Naive thymus-derived CD8-positive, alpha-beta T cell (primary cell): ENCODE results near the gene CD14. TPM values are rescaled to one million over a fixed set of nuclear protein-coding genes. Genes with fewer than 3 reads are reported as not detected.
"Not testable (repeated sequence)": the region's sequence is repeated elsewhere in the genome, so short reads cannot be mapped to it uniquely, and the experiment has no call there.

ENCODE experiments used
- ATAC-seq, 2 donors: fragments of 150-1000 bp; cut with Tn5 transposase in 1 of 2; sonication (Bioruptor Pico), chemical (Tn5 transposase) in 1 of 2; 1 replicate in 1 of 2; 2 replicates in 1 of 2; pipeline ENCODE4 v1.10.0; 2021; ENCODE audit warnings: mild to moderate bottlenecking in 2 of 2, moderate library complexity in 2 of 2
- POLR2A ChIA-PET: fragments of 350-600 bp; sonication (Branson Sonifier 250); formaldehyde crosslinking; loops from one replicate; lab custom pipeline; 2021; ENCODE audit warnings: antibody characterized with exemption; lab: Charles Lee
- DNase-seq, 10 donors: peaks; one replicate each; pipeline versions ENCODE4 v3.0.0 to v3.0.0-alpha.2; 2020 to 2022
- H3K27ac Mint-ChIP-seq, 10 donors: one replicate each; pipeline ENCODE4 v1.8.0; 2020 to 2022; ENCODE audit warnings: mild to moderate bottlenecking in 10 of 10, mixed read lengths in 10 of 10, moderate library complexity in 4 of 10, inconsistent platforms in 1 of 10
- H3K27me3 Mint-ChIP-seq, 5 donors: one replicate each; pipeline ENCODE4 v1.8.0; 2021 to 2022; ENCODE audit warnings: mixed read lengths in 5 of 5
- H3K36me3 Mint-ChIP-seq, 3 donors: one replicate each; pipeline ENCODE4 v1.8.0; 2020 to 2022; ENCODE audit warnings: mixed read lengths in 3 of 3, mild to moderate bottlenecking in 2 of 3, inconsistent platforms in 1 of 3
- H3K4me1 Mint-ChIP-seq, 4 donors: one replicate each; pipeline ENCODE4 v1.8.0; 2021 to 2022; ENCODE audit warnings: mixed read lengths in 4 of 4
- H3K4me3 Mint-ChIP-seq, 10 donors: one replicate each; pipeline ENCODE4 v1.8.0; 2020 to 2022; ENCODE audit warnings: mild to moderate bottlenecking in 10 of 10, mixed read lengths in 10 of 10, moderate library complexity in 6 of 10, inconsistent platforms in 1 of 10
- H3K9me3 Mint-ChIP-seq, 9 donors: one replicate each; pipeline ENCODE4 v1.8.0; 2020 to 2022; ENCODE audit warnings: mixed read lengths in 9 of 9, mild to moderate bottlenecking in 3 of 9, inconsistent platforms in 1 of 9, moderate library complexity in 1 of 9
- polyA plus RNA-seq, 3 donors: library from polyadenylated mRNA; unstranded; fragments of 300-500 nt; fragmentation: Illumina TruSeq; gene quantifications; one replicate each; pipeline ENCODE4 v1.2.3, GENCODE V29; 2021
- total RNA-seq, 8 experiments: library from RNA in 2 of 8; stranded (reverse) in 2 of 8; gene quantifications; one replicate each; pipeline ENCODE4 v1.2.3 and lab custom pipeline; 2021 to 2026

Gene CD14
- total and polyA plus RNA-seq, 5 experiments from 2014 or later = 1.5 to 4.6 (median 3.1) TPM

DNA sequence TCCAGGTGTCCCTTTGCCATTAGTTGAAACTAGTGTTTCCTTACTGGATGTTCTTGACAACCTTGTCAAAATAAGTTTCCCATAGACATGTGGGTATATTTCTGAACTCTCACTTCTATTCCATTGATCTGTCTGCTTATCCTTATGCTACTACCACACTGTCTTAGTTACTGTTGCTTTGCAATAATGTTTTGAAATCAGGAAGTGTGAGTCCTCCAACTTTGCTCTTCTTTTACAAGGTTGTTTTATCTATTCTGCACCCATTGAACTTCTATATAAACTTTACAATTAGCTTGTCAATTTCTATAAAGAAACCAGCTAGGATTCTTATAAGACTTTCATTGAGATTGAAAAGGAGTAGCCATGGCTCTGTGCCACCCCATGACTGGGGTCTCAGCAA lies 24.3 kb downstream of the CD14 start:
- Mint-ChIP-seq H3K4me3 (no peak overlapping the region), H3K27ac (no peak overlapping the region), H3K9me3 (peaks cover 0 to 2% (median 0%) of the 10 kb centered on the region in 9 donors), H3K36me3 (peaks cover 0 to 2% (median 2%) of the 10 kb centered on the region in 3 donors), H3K4me1 (peaks cover 0 to 26% (median 6%) of the 10 kb centered on the region in 4 donors), H3K27me3 (peaks cover 4 to 23% (median 12%) of the 10 kb centered on the region in 5 donors)
- ATAC-seq (no peak), DNase-seq (no peak)
- POLR2A ChIA-PET = no interaction called here

DNA sequence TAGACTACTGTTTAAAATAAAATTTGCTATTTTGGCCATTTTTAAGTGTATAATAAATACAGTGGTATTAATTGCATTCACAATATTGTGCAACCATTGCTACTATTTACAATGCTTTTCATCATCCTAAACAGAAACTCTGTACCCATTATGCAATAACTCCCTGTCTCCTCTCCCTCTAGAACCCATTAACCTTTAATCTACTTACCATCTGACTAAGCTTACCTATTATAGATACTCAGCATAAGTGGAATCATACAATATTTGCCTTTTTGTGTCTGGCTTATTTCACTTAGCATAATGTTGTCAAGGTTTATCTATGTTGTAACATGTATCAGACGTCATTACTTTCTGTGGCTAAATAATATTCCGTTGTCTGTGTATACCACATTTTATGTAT lies 25.9 kb downstream of the CD14 start:
- H3K27me3 Mint-ChIP-seq = peaks cover 0 to 10% (median 0%) of the 10 kb centered on the region in 5 donors
- POLR2A ChIA-PET = no interaction called here
- H3K27ac Mint-ChIP-seq = no peak overlapping the region
- no peak overlapping the region for H3K4me3 Mint-ChIP-seq
- ATAC-seq (no peak), DNase-seq (no peak)
- peaks cover 0 to 22% (median 4%) of the 10 kb centered on the region in 4 donors for H3K4me1 Mint-ChIP-seq
- peaks cover 0 to 2% (median 0%) of the 10 kb centered on the region in 9 donors for H3K9me3 Mint-ChIP-seq
- H3K36me3 Mint-ChIP-seq = no peaks in the 10 kb centered on the region

DNA sequence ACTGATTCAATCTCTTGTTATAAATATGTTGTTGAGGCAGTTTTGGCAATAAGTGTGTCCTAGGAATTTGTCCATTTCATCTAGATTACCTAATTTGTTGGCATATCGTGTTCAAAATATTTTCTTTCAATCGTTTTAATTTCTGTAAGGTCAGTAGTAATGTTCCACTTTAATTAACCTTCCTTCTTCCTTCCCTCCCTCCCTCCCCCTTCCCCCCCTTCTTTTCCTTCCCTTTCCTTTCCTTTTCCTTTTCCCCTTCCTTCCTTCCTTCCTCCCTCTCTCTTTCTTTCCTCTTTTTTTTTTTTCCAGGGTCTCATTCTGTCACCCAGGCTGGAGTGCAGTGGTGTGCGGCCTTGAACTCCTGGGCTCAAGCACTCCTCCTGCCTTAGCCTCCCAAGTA lies 27.1 kb downstream of the CD14 start:
- POLR2A ChIA-PET = no interaction called here
- H3K9me3 Mint-ChIP-seq = no peaks in the 10 kb centered on the region
- H3K4me1 Mint-ChIP-seq = peaks cover 0 to 13% (median 1%) of the 10 kb centered on the region in 4 donors
- H3K27me3 Mint-ChIP-seq = peaks cover 0 to 3% (median 0%) of the 10 kb centered on the region in 5 donors
- H3K4me3 Mint-ChIP-seq = no peak overlapping the region
- ATAC-seq (no peak), DNase-seq (no peak)
- H3K36me3 Mint-ChIP-seq = no peaks in the 10 kb centered on the region
- H3K27ac Mint-ChIP-seq = no peak overlapping the region

GRCh38 chr5:140603734-140604133 lies 29.2 kb downstream of the CD14 start:
- peaks cover 0 to 4% (median 0%) of the 10 kb centered on the region in 5 donors for H3K27me3 Mint-ChIP-seq

DNA sequence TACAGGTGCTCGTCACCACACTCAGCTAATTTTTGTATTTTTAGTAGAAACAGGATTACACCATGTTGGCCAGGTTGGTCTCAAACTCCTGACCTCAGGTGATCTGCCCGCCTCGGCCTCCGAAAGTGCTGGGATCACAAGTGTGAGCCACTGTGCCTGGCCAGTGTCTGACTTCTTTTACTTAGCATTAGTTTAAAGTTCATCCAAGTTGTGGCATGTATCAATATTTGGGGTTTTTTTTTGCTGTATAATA lies 29.6 kb downstream of the CD14 start:
- not testable (repeated sequence) for ATAC-seq, H3K4me1 Mint-ChIP-seq, H3K9me3 Mint-ChIP-seq, H3K27me3 Mint-ChIP-seq, H3K4me3 Mint-ChIP-seq, H3K36me3 Mint-ChIP-seq, H3K27ac Mint-ChIP-seq, DNase-seq
- POLR2A ChIA-PET = interaction anchor here (0.7 kb wide), 1 partner anchor 28 kb away, joined by 4 read pairs; no protein-coding TSS in a partner anchor

More at GRCh38 chr5:140603734-140604133, 29.2 kb downstream of the CD14 start:
- ATAC-seq (no peak), DNase-seq (no peak)
- no peaks in the 10 kb centered on the region for H3K9me3 Mint-ChIP-seq
- peaks cover 0 to 5% (median 0%) of the 10 kb centered on the region in 4 donors for H3K4me1 Mint-ChIP-seq
- no peak overlapping the region for H3K27ac Mint-ChIP-seq
- no peaks in the 10 kb centered on the region for H3K36me3 Mint-ChIP-seq
- POLR2A ChIA-PET = interaction anchor here (0.7 kb wide), 1 partner anchor 28 kb away, joined by 4 read pairs; no protein-coding TSS in a partner anchor
- H3K4me3 Mint-ChIP-seq = no peak overlapping the region

DNA sequence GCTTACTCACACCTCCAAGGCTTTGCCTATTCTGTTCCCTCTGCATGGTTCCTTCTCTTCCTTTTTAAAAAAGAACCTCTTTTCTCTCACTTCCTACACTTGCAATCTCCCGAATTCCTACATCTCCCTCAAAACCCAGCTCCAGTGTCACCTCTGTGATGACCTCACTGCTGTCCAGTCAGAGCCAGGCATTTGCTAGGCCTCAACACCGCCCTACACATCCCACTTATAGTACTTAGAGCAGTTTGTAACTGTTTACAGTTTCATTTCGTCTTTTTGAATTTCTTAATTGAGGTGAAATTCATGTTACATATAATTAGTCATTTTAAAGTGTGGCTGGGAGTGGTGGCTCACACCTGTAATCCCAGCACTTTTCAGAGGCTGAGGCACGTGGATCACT lies 30.8 kb downstream of the CD14 start:
- Mint-ChIP-seq H3K4me1 (peaks cover 0 to 4% (median 0%) of the 10 kb centered on the region in 4 donors), H3K36me3 (no peaks in the 10 kb centered on the region), H3K27me3 (peaks cover 0 to 4% (median 1%) of the 10 kb centered on the region in 5 donors), H3K27ac (peak overlapping the region in 2 of 10 donors; percentile 24 to 46), H3K4me3 (no peak overlapping the region), H3K9me3 (no peaks in the 10 kb centered on the region)
- ATAC-seq = no peak
- POLR2A ChIA-PET = no interaction called here
- DNase-seq = no peak

DNA sequence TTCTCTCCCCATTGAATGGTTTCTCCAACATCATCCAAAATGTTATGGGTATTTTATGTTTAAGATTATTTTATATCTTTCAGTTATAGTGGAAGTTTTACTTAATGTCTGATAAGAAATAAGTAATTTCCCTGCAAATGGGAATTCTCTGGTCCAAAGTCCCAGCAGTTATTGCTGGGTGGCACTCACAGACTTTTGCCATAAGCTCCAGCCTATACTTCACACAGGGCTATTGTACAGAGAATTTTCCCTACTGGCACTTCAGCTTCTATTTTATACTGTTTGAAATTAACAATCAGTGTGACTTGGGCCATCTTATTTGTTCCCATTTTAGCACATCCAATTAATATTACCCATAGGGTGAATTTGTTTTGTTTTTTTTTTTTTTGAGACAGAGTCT lies 32.9 kb downstream of the CD14 start:
- H3K9me3 Mint-ChIP-seq = no peaks in the 10 kb centered on the region

GRCh38 chr5:140598836-140599235 lies 34.1 kb downstream of the CD14 start:
- H3K27ac Mint-ChIP-seq = no peak overlapping the region
- no peak overlapping the region for H3K4me3 Mint-ChIP-seq
- H3K4me1 Mint-ChIP-seq = peaks cover 0 to 5% (median 0%) of the 10 kb centered on the region in 4 donors
- peaks cover 0 to 6% (median 4%) of the 10 kb centered on the region in 5 donors for H3K27me3 Mint-ChIP-seq
- H3K36me3 Mint-ChIP-seq = no peaks in the 10 kb centered on the region
- ATAC-seq (no peak), DNase-seq (no peak)
- no peaks in the 10 kb centered on the region for H3K9me3 Mint-ChIP-seq
- POLR2A ChIA-PET = no interaction called here

More for the DNA sequence above, 32.9 kb downstream of the CD14 start:
- H3K4me1 Mint-ChIP-seq = peaks cover 0 to 5% (median 0%) of the 10 kb centered on the region in 4 donors
- no peak overlapping the region for H3K4me3 Mint-ChIP-seq
- no peaks in the 10 kb centered on the region for H3K36me3 Mint-ChIP-seq
- ATAC-seq (no peak), DNase-seq (no peak)
- H3K27ac Mint-ChIP-seq = no peak overlapping the region
- H3K27me3 Mint-ChIP-seq = peaks cover 0 to 6% (median 4%) of the 10 kb centered on the region in 5 donors
- POLR2A ChIA-PET = interaction anchor here (0.7 kb wide), 1 partner anchor 1221 kb away, joined by 4 read pairs; no protein-coding TSS in a partner anchor

DNA sequence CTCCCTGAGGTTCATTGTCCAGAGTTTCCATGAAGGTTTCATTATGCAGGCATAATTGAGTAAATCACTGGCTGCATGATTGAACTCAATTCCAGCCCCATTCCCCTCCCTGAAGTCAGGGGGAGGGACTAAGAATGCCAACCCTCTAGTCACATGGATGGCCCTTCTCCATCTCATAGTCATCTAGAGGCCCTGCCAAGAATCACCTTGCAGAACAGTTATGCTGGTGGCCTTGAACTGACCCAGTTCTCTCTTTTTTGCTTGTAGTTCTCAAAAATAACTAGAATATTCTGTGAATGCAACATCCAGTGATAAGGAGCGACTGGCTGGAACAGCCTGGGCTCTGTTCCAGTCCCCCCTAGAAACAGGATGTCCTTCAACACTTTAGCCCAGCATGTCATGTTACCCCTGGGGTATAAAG lies 36.6 kb downstream of the CD14 start:
- peaks cover 0 to 6% (median 4%) of the 10 kb centered on the region in 5 donors for H3K27me3 Mint-ChIP-seq
- no peaks in the 10 kb centered on the region for H3K36me3 Mint-ChIP-seq
- no peak overlapping the region for H3K27ac Mint-ChIP-seq
- DNase-seq (no peak), ATAC-seq (no peak)
- peaks cover 0 to 1% (median 0%) of the 10 kb centered on the region in 4 donors for H3K4me1 Mint-ChIP-seq
- no peaks in the 10 kb centered on the region for H3K9me3 Mint-ChIP-seq
- POLR2A ChIA-PET = no interaction called here
- no peak overlapping the region for H3K4me3 Mint-ChIP-seq

DNA sequence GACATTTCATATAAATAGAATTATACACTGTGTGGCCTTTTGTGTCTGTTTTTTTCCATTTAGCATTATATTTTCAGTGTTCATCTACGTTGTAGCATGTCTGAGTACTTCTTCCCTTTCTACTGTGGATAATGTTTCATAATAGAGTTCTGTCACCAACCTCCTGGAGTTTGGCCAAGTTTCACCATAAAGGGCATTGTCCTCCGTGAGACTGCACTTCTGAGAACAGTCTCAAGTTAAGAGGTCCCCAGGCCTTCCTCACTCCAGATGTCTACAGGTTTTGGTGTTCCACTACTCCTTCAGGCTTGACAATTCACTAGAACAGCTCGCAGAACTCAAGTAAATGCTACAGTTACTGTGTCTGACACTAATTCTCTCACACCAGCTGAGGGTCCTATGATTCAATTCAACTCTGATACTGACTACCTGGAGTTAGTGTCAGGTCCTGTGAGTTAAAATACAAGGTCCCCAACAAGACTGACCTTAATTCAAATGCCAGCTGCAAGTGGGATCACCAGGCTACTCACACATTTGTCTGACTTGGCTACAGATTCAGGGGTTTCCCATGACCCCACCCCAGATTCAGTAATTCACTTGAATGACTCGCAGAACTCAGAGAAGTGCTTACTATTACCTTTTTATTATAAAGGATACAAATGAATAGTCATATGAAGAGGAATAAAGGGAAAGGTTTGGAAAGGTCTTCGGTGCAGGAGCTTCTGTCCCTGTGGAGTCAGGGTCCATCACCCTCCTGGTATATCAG lies 37.3 kb downstream of the CD14 start:
- no peaks in the 10 kb centered on the region for H3K36me3 Mint-ChIP-seq
- peaks cover 0 to 6% (median 4%) of the 10 kb centered on the region in 5 donors for H3K27me3 Mint-ChIP-seq
- H3K4me3 Mint-ChIP-seq = no peak overlapping the region
- POLR2A ChIA-PET = no interaction called here
- ATAC-seq (no peak), DNase-seq (no peak)
- no peak overlapping the region for H3K27ac Mint-ChIP-seq
- H3K9me3 Mint-ChIP-seq = no peaks in the 10 kb centered on the region
- H3K4me1 Mint-ChIP-seq = peaks cover 0 to 1% (median 0%) of the 10 kb centered on the region in 4 donors

GRCh38 chr5:140594169-140594568 lies 38.8 kb downstream of the CD14 start:
- POLR2A ChIA-PET = no interaction called here
- Mint-ChIP-seq H3K4me1 (peaks cover 0 to 1% (median 0%) of the 10 kb centered on the region in 4 donors), H3K27ac (no peak overlapping the region), H3K36me3 (no peaks in the 10 kb centered on the region), H3K27me3 (peaks cover 0 to 6% (median 4%) of the 10 kb centered on the region in 5 donors), H3K9me3 (no peaks in the 10 kb centered on the region), H3K4me3 (no peak overlapping the region)
- no peak for DNase-seq
- ATAC-seq = no peak

GRCh38 chr5:140593070-140593469 lies 39.9 kb downstream of the CD14 start:
- H3K9me3 Mint-ChIP-seq, H3K4me1 Mint-ChIP-seq, H3K27me3 Mint-ChIP-seq, H3K27ac Mint-ChIP-seq, DNase-seq, POLR2A ChIA-PET, H3K36me3 Mint-ChIP-seq, ATAC-seq: not testable (repeated sequence)
- H3K4me3 Mint-ChIP-seq = peak overlapping the region in 2 of 10 donors; percentile 23 to 28

GRCh38 chr5:140591747-140592372 lies 41.1 kb downstream of the CD14 start:
- POLR2A ChIA-PET = no interaction called here
- no peak for DNase-seq
- Mint-ChIP-seq H3K27me3 (peaks cover 0 to 5% (median 0%) of the 10 kb centered on the region in 5 donors), H3K36me3 (no peaks in the 10 kb centered on the region), H3K4me1 (peaks cover 0 to 1% (median 0%) of the 10 kb centered on the region in 4 donors), H3K27ac (no peak overlapping the region), H3K4me3 (peak overlapping the region in 1 of 10 donors; percentile 7), H3K9me3 (no peaks in the 10 kb centered on the region)
- no peak for ATAC-seq
